Mesendoderm (in vitro differentiated cells): ENCODE results near the gene YPEL1.

ENCODE experiments used
- DNase-seq: peaks from one replicate; pipeline ENCODE4 v3.0.0; 2013
- H2AK5ac ChIP-seq: 2 replicates; pipeline ENCODE4 v1.6.1; 2013; ENCODE audit warnings: low read length, inconsistent platforms
- H2BK120ac ChIP-seq: 2 replicates; pipeline ENCODE4 v1.6.1; 2013; ENCODE audit warnings: low read depth, mild to moderate bottlenecking, low read length, moderate library complexity, mixed read lengths
- H2BK15ac ChIP-seq: replicated peaks from 2 replicates; pipeline ENCODE4 v1.6.1; 2013; ENCODE audit warnings: low read depth, mild to moderate bottlenecking, moderate library complexity
- H2BK5ac ChIP-seq: 2 replicates; pipeline ENCODE4 v1.6.1; 2013; ENCODE audit warnings: low read length, inconsistent platforms
- H3K18ac ChIP-seq: 2 replicates; pipeline ENCODE4 v1.6.1; 2013; ENCODE audit warnings: mild to moderate bottlenecking, low read length, mixed read lengths
- H3K23ac ChIP-seq: one replicate; pipeline ENCODE4 v1.6.1; 2013; ENCODE audit warnings: low read length
- H3K27ac ChIP-seq: 2 replicates; pipeline ENCODE4 v1.5.1; 2013; ENCODE audit warnings: low read depth, mild to moderate bottlenecking, inconsistent platforms, low read length, moderate library complexity
- H3K27me3 ChIP-seq: 2 replicates; pipeline ENCODE4 v1.6.1; 2013; ENCODE audit warnings: low read length, control low read depth, mild to moderate bottlenecking, inconsistent platforms; ENCODE audit not compliant: insufficient read depth, poor library complexity
- H3K36me3 ChIP-seq: 2 replicates; pipeline ENCODE4 v1.6.1; 2013; ENCODE audit warnings: low read length, inconsistent platforms; ENCODE audit not compliant: control insufficient read depth, insufficient read depth
- H3K4ac ChIP-seq: one replicate; pipeline ENCODE4 v1.6.1; 2013; ENCODE audit warnings: low read depth, mild to moderate bottlenecking, low read length, moderate library complexity
- H3K4me1 ChIP-seq: 2 replicates; pipeline ENCODE4 v1.6.1; 2013; ENCODE audit warnings: low read depth, low read length, inconsistent platforms; ENCODE audit not compliant: control insufficient read depth
- H3K4me2 ChIP-seq: 2 replicates; pipeline ENCODE4 v1.6.1; 2013; ENCODE audit warnings: low read length
- H3K4me3 ChIP-seq: 2 replicates; pipeline ENCODE4 v1.5.1; 2013; ENCODE audit warnings: mild to moderate bottlenecking, low read length
- H3K56ac ChIP-seq: one replicate; pipeline ENCODE4 v1.6.1; 2013; ENCODE audit warnings: low read length
- H3K79me1 ChIP-seq: 2 replicates; pipeline ENCODE4 v1.6.1; 2013; ENCODE audit warnings: low read length, inconsistent platforms
- H3K79me2 ChIP-seq: 2 replicates; pipeline ENCODE4 v1.6.1; 2013; ENCODE audit warnings: mild to moderate bottlenecking, low read length; ENCODE audit not compliant: control insufficient read depth, insufficient read depth
- H3K9ac ChIP-seq: 2 replicates; pipeline ENCODE4 v1.6.1; 2013; ENCODE audit warnings: low read length, inconsistent platforms
- H4K5ac ChIP-seq: one replicate; pipeline ENCODE4 v1.6.1; 2013; ENCODE audit warnings: low read length
- H4K8ac ChIP-seq: one replicate; pipeline ENCODE4 v1.6.1; 2013; ENCODE audit warnings: low read depth, mild to moderate bottlenecking, control low read depth, low read length, moderate library complexity
- WGBS: extraction: QIAGEN DNeasy Blood & Tissue Kit; methylation state at CpG from one replicate; pipeline ENCODE4 v1.1.7; 2013; ENCODE audit warnings: low lambda C conversion rate, missing lambda C conversion rate; ENCODE audit not compliant: insufficient coverage; ENCODE audit errors: extremely low coverage; 5-methylcytosine and 5-hydroxymethylcytosine counted together

The YPEL1 gene

GRCh38 chr22:21738081-21738480, 2.5 kb upstream of the YPEL1 start:
- Histone ChIP-seq H2BK120ac (no peak overlapping the region), H3K4me2 (no peak overlapping the region), H3K27me3 (no peaks in the 10 kb centered on the region), H3K4me1 (peaks cover 2% of the 10 kb centered on the region), H4K5ac (no peak overlapping the region), H3K27ac (no peak overlapping the region), H3K4ac (no peak overlapping the region), H3K79me1 (no peaks in the 10 kb centered on the region), H3K79me2 (no peaks in the 10 kb centered on the region), H4K8ac (no peak overlapping the region), H3K18ac (no peak overlapping the region), H3K36me3 (no peaks in the 10 kb centered on the region), H2BK5ac (no peak overlapping the region), H3K9ac (no peak overlapping the region), H3K4me3 (no peak overlapping the region), H2BK15ac (no peak overlapping the region), H2AK5ac (no peak overlapping the region), H3K56ac (no peak overlapping the region), H3K23ac (no peak overlapping the region)
- WGBS, result no CpG with 5 or more reads among the region's 8 CpGs
- no peak for DNase-seq

DNA sequence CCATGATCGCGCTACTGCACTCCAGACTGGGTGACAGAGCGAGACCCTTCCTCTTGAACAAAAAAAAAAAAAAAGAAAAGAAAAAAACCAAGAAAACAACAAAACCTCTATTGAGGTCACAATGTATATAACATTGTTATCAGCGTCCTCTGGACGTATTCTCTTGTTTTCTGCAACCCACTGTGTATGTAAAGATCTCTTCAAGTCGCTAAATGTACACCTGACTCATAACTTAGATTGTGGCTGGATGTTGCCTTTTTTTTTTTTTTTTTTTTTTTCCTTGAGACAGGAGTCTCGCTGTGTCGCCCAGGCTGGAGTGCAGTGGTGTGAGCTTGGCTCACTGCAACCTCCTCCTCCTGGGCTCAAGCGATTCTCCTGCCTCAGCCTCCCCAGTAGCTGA, 1.4 kb upstream of the YPEL1 start:
- no peak overlapping the region for H2BK5ac ChIP-seq
- DNase-seq, result no peak
- no peak overlapping the region for H3K9ac ChIP-seq
- H2BK120ac ChIP-seq, result no peak overlapping the region
- no peaks in the 10 kb centered on the region for H3K79me1 ChIP-seq
- no peak overlapping the region for H3K56ac ChIP-seq
- no CpG with 5 or more reads among the region's 9 CpGs for WGBS
- H3K4me3 ChIP-seq, result no peak overlapping the region
- H3K27ac ChIP-seq, result no peak overlapping the region
- no peak overlapping the region for H2BK15ac ChIP-seq
- no peak overlapping the region for H3K4ac ChIP-seq
- H3K4me1 ChIP-seq, result peaks cover 2% of the 10 kb centered on the region
- no peak overlapping the region for H4K5ac ChIP-seq
- H3K79me2 ChIP-seq, result no peaks in the 10 kb centered on the region
- no peak overlapping the region for H3K4me2 ChIP-seq
- no peaks in the 10 kb centered on the region for H3K36me3 ChIP-seq
- H3K18ac ChIP-seq, result no peak overlapping the region
- H3K23ac ChIP-seq, result no peak overlapping the region
- no peak overlapping the region for H4K8ac ChIP-seq
- no peaks in the 10 kb centered on the region for H3K27me3 ChIP-seq
- no peak overlapping the region for H2AK5ac ChIP-seq

GRCh38 chr22:21736084-21736642, 569 bp upstream of the YPEL1 start:
- DNase-seq, result no peak
- Histone ChIP-seq H3K4me1 (peaks cover 2% of the 10 kb centered on the region), H3K36me3 (no peaks in the 10 kb centered on the region), H3K18ac (no peak overlapping the region), H3K4me3 (peak overlapping the region; percentile 40), H3K56ac (peak overlapping the region; percentile 94), H3K4ac (no peak overlapping the region), H4K5ac (no peak overlapping the region), H2BK5ac (no peak overlapping the region), H3K9ac (peak overlapping the region; percentile 81), H3K23ac (no peak overlapping the region), H3K79me1 (no peaks in the 10 kb centered on the region), H3K79me2 (no peaks in the 10 kb centered on the region), H4K8ac (no peak overlapping the region), H2BK15ac (no peak overlapping the region), H3K4me2 (peak overlapping the region; percentile 87), H3K27ac (no peak overlapping the region), H2BK120ac (no peak overlapping the region), H2AK5ac (no peak overlapping the region), H3K27me3 (no peaks in the 10 kb centered on the region)
- no CpG with 5 or more reads among the region's 65 CpGs for WGBS

GRCh38 chr22:21734540-21735199, 924 bp downstream of the YPEL1 start:
- H3K36me3 ChIP-seq, result no peaks in the 10 kb centered on the region
- no peaks in the 10 kb centered on the region for H3K27me3 ChIP-seq
- no peak overlapping the region for H3K23ac ChIP-seq
- WGBS, result no CpG with 5 or more reads among the region's 8 CpGs
- peak overlapping the region; percentile 63 for H3K9ac ChIP-seq
- DNase-seq, result peak; percentile 30
- H2BK120ac ChIP-seq, result no peak overlapping the region
- H3K79me2 ChIP-seq, result no peaks in the 10 kb centered on the region
- peak overlapping the region; percentile 78 for H3K4me2 ChIP-seq
- H3K56ac ChIP-seq, result peak overlapping the region; percentile 80
- H2BK15ac ChIP-seq, result no peak overlapping the region
- H4K8ac ChIP-seq, result no peak overlapping the region
- no peak overlapping the region for H3K27ac ChIP-seq
- no peak overlapping the region for H4K5ac ChIP-seq
- H3K18ac ChIP-seq, result no peak overlapping the region
- peak overlapping the region; percentile 15 for H3K4me3 ChIP-seq
- no peak overlapping the region for H2BK5ac ChIP-seq
- H3K79me1 ChIP-seq, result no peaks in the 10 kb centered on the region
- no peak overlapping the region for H3K4ac ChIP-seq
- H3K4me1 ChIP-seq, result peaks cover 2% of the 10 kb centered on the region
- H2AK5ac ChIP-seq, result no peak overlapping the region

GRCh38 chr22:21731503-21731902, 4.1 kb downstream of the YPEL1 start:
- no CpG with 5 or more reads among the region's 5 CpGs for WGBS
- H3K36me3 ChIP-seq, result no peaks in the 10 kb centered on the region

More at GRCh38 chr22:21731503-21731902, 4.1 kb downstream of the YPEL1 start:
- no peak overlapping the region for H2BK120ac ChIP-seq
- no peak overlapping the region for H2BK5ac ChIP-seq
- no peaks in the 10 kb centered on the region for H3K27me3 ChIP-seq
- H3K18ac ChIP-seq, result no peak overlapping the region
- H3K23ac ChIP-seq, result no peak overlapping the region
- H3K27ac ChIP-seq, result no peak overlapping the region
- DNase-seq, result no peak
- H3K56ac ChIP-seq, result no peak overlapping the region
- no peak overlapping the region for H3K9ac ChIP-seq
- H3K4me3 ChIP-seq, result no peak overlapping the region
- H3K4me2 ChIP-seq, result no peak overlapping the region
- H3K4ac ChIP-seq, result no peak overlapping the region
- no peak overlapping the region for H4K5ac ChIP-seq
- no peak overlapping the region for H4K8ac ChIP-seq
- peaks cover 2% of the 10 kb centered on the region for H3K4me1 ChIP-seq
- H3K79me2 ChIP-seq, result no peaks in the 10 kb centered on the region
- H2BK15ac ChIP-seq, result no peak overlapping the region
- no peaks in the 10 kb centered on the region for H3K79me1 ChIP-seq
- H2AK5ac ChIP-seq, result no peak overlapping the region
